ENCODE data around the gene SYNGR3.
A peak's percentile ranks its signal among the peaks of the same experiment; 100 is the strongest.
"Not testable (repeated sequence)": the region's sequence is repeated elsewhere in the genome, so short reads cannot be mapped to it uniquely, and the experiment has no call there.

The SYNGR3 gene, protein sequence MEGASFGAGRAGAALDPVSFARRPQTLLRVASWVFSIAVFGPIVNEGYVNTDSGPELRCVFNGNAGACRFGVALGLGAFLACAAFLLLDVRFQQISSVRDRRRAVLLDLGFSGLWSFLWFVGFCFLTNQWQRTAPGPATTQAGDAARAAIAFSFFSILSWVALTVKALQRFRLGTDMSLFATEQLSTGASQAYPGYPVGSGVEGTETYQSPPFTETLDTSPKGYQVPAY

DNA sequence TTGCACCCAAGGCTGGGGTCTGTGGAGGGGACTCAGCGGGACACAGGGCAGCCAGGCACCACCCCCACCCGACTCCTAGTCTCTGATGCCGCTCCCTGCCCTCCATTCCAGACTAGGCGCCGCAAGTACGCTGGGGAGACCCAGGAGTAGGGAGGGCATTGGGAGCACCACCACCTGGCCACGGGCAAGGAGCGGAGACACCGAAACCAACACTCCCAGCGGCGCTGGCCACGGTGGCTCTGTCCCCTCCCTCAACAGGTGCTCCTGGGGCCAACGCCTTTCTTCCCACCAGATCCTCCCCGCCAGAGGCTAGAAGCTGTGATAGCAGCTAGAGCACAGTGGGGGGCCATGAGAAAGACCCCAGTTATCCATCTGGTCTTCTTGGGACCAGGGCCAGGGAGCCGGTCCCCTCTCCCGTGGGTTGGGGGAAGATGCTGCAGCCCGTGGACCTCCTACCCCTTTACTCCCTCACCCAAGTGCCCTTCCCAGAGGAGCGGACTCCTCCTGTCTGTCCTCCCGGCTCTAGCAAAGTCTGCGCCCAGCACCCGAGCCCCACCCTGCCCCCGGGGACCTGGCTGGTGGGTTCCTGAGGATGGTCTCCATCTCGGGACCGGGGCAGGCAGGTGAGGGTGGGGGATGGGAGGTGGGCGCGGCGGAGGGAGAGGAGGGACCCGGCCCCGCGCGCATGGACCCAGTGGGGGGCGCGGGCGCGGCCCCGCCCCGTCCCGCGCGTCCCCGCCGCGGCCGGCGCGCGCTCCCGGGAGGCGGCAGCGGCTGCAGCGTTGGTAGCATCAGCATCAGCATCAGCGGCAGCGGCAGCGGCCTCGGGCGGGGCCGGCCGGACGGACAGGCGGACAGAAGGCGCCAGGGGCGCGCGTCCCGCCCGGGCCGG, at the start of gene SYNGR3:
SYNGR3 (plus strand) TSS at position 762 of the 892 bp plus-strand sequence. CDS start 133 bp downstream, outside the sequence.
- DNase-seq = no peak

DNA sequence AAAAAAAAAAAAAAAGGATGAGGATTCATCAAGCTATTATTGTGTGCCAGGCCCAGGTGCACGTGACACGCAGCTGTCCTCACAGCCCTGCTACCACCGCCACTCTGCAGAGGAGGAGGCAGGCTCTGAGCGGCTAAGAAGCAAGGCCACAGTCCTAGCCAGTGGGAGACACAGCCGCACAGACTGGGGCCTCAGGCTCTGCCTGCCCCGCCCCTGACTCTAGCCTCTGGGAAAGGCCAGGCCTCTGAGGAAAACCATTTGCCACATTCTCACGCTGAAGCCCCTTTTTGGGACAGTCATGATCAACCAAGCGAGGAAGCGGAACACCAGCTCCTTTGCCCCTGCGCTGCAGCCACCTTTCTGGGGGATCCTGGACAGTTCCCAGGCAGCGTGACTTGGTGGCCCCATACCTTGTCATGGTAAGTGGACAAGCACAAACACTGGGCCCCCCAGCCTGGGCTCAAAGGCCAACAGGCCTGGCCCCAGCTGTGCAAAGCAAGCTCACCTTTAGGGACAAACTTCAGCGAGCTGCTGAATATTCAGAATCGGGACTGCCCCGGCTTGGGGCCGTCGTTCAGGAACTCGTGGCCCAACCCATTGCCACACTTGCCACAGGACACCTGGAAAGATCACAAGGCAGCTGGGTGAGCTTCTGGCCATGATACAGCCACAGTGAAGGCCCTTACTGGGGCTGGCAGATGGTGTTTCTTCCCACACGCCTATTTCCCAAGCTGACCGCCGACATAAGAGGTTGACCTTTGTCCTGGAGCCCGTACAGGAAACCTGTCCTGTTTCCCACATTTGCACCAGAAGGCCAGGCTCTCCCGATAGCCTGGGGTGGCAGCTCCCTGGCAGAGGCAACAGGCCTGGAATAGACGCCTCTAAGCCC, 49.3 kb upstream of the SYNGR3 start:
- no peak for DNase-seq

DNA sequence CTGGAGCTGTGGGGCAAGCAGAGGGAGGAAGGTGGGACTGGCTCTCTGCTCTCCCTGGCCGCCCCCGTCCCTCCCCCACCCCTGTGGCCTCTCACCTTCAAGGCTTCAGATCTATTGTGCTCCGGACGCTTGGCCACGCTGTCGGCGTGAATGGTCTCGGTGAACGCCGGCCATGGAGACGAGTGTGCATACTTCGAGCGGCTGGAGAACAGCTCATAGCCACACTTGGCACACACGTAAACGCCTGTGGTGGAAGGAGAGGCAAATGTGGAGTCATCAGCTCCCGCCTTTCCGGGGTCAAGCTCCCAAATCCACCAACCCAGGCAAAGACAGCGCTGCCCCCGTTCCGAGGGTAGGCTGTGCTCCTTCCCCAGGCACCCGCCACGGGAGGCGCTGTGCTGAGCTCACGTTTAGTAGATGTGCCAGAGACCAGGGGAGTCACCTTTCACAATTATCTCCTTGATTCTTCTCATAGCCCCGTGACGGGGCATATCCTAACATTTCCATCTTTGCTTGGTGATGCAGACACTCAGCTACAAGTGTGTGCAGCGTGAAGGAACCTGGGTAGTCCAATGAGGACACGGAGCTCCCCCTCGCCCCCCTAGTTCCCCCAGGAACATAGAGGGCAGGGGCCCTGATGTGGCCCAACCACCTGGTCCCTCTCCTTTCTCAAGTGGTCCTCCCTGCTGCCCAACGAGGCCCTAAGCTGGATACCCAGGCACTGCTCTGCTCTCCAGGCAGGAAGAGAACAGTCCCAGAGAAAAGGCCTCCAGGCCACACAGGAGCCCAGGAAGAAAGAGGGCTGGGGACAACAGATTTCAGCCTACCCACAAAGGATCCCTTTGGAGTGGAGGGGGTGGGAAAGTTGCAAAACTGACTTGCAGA, 48.4 kb upstream of the SYNGR3 start:
- no peak for DNase-seq

DNA sequence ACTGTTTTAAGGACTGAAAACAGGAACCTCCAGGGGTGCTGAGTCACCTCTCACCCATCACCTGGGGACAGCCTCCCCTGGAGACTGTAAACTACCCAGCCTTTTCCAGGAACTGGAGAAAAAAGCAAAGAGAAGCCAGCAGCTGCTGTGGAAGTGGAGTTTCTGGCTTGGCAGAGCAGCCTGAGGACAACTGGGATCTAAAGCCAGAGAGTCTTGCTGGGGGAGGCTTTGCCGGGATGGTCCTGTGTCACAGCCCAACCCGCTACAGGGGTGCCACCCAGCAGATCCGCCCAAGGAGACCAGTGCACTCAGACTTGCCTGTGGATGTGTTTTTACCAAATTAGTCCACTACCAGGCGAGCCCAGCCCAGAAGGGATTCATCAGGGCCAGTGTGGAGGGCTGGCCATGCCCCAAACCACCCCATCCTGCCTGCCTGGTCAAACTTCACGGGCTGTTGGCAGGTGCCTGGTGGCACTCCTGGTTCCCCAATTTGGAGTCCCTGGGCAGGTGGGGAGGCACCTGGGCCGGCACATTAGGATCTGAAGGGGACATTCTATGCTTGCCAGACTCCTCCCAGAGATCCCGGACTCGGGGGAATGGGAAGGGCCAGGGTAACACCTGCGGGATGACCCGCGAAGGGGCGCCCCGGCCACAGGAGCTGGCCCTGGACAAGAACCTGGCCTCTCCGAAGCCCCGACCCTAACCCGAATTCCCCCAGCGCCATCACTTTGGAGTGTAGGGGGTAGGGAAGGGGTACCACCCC, 47.5 kb upstream of the SYNGR3 start:
- DNase-seq = peak; percentile 67

DNA sequence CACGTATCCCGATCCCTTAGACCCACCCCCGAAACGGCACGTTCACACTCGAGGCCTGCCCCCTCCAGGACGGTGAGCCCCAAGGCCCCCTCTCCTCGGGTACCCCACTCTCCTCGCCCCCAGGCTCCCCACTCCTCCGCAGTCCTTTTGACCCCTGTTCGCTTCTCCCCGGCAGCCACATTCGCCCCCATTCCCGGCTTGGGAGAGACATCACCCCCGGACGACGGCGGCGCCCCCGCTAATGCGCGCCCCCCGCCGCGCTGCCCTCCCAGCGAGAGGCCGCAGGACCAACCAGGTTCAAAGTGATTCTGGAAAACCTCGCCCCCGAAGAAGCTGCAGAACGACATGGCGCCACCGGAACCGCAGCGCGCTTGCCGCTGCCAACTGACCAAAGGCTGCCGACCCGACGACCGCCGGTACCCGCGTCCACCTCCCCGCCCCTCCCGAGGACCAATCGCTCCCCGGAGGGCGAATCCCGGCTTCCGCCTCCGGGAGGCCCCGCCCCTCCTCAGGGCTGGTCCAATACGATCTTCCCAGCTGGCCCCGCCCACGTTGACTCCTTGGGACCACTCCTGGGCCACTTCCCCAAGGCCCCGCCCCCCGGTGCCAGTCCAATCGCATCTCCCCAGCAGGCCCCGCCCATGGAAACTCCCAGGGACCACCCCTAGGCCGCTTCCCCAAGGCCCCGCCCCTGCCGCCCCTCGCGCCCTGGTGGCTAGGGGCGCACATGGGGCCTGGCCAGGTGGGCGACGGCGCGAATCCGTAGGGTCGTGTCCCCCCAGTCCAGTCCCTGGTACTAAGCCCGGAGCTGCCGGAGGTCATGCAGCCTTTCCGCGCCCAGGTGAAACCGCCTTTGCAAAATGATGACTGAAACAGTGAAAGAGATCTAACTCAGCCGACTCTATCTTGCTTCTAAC, 46.7 kb upstream of the SYNGR3 start, which contains the start of gene MSRB1:
MSRB1 (minus strand) TSS at position 390 of the 917 bp plus-strand sequence; CDS start at position 347, 43 bp downstream.
- DNase-seq = peak; percentile 99

DNA sequence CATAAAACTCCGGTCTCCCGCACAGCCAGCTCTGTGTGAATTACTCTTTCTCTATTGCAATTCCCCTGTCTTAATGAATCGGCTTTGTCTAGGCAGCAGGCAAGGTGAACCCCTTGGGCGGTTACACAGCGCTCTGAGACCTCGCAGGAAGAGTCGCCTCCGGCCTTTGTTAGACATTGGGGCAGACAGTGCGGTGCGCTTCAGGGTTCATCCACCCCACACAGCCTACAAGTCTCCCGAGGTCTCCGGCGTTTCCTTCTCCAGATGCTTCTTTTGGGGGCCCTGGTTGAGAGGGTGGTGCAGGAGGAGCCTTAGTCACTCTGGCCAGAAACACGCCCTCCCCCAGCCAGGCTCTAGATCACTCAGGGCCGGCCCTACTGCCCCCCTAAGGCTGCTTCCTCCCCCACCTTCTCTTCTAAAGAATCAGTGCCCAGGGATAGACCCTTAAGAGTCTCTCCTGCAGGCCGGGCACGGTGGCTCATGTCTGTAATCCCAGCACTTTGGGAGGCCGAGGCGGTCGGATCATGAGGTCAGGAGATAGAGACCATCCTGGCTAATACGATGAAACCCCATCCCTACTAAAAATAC, 45.1 kb upstream of the SYNGR3 start:
- no peak for DNase-seq

DNA sequence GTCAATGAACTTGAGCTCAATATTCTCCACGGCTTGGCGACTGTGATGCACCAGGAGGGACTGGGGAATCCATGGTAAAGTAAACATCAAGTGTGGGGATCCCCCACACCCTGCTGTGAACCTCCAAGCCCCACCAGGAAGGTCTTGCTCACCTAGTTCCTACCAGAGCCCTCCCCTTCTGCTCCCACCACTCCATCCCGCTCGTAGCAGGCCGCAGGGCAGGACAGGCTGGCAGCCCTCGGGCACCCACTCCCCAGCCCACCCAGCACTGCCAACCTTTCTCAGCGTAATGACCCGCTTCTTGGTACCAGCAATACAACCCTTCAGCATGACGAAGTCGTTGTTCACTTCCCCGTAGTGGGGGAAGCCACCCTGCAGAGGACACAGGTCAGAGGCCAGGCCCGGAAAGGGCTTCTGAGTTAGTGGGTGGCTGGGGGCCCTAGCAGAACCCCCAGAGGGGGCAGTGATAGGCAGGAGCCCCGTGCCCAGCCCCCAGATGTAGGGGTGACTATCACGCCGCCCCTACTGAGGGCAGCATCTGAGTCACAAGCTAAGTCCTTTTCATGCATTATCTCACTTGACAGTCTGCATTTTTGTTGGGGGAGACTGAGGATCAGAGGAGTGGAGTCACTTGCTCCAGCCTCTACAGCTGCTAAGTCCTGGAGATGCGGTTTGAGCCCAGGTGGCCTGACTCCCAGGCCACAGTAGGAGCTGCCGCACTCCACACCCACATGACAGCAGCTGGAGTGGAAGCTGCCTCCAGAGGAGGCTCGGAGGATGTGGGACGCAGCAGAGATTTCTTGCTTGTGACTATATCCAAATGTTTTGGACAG, 44.0 kb upstream of the SYNGR3 start:
- DNase-seq = no peak

DNA sequence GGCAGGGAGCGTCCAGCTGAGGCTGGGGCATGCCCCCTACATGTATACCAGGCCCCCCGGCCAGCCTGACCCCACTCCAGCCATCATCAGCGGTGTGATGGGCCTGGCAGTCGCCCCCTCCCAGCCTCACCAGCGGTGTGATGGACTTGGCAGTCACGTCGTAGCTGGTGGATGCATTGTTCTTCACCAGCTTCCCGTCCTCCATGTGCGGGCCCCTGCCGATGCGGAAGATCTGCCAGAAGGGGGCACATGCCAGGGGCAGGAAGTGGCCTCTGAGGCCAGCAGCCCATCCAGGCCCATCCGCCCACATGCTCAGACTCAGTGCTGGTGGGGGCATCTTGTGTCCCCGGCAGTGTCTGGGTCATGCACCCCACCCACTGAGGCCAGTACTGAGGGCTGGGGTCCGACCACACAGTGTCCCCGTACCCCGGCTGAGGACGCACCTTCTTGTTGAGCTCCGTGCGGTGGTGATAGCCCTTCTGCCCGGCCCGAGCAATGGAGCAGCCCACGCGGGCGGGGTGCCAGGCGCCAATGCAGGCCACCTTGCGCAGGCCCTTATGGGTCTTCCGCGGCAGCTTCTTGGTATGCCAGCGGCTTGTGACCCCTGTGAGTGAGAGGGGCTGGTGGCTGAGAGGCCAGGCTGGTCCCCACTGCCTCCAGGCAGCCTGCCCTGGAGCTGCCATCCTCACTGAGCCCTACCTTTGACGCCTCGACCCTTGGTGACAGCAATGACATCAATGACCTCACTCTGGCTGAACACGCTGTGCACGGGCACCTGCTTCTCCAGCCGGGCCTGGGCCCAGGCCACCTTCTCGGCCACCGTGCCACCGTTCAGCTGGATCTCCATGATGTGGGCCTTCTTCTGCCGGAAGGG, 43.0 kb upstream of the SYNGR3 start:
- DNase-seq = no peak

DNA sequence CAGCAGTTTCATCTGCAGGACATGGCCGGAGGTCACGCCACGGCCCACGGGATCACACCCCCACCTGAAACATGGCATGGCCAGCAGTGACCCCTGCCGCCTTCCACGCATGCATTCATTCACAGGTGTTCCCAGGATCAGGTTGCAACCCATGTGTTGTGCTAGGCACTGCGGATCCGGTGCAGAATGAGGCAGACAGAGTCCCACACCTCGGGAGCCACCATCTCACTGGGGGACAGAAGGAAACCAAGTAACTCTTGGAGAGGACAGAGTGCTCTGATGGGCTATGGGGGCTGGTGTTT, 42.5 kb upstream of the SYNGR3 start:
- no peak for DNase-seq

DNA sequence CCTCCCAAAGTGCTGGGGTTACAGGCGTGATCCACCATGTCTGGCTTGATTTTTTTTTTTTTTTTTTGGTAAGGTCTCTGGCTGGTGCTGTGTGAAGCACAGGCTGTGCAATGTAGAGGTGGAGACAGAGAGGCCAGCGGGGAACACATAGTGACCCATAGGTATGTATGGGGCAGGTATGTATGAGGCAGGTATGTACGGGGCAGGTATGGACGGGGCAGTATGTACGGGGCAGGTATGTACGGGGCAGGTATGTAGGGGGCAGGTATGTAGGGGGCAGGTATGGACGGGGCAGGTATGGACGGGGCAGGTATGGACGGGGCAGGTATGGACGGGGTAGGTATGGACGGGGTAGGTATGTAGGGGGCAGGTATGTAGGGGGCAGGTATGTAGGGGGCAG, 40.3 kb upstream of the SYNGR3 start:
- no peak for DNase-seq

DNA sequence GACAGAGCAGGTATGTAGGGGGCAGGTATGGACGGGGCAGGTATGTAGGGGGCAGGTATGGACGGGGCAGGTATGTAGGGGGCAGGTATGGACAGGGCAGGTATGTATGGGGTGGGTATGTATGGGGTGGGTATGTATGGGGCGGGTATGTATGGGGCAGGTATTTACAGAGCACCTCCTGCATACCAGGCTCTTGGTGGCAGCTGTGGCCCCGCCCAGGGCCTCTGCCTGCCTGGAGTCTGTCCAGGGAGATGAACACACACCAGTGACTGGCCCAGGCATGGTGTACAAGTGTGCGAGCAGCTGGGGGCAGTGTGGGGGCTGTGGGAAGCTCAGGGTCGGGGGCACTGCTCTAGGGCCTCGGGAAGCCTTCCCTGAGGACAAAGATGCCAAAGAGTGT, 39.7 kb upstream of the SYNGR3 start:
- no peak for DNase-seq

DNA sequence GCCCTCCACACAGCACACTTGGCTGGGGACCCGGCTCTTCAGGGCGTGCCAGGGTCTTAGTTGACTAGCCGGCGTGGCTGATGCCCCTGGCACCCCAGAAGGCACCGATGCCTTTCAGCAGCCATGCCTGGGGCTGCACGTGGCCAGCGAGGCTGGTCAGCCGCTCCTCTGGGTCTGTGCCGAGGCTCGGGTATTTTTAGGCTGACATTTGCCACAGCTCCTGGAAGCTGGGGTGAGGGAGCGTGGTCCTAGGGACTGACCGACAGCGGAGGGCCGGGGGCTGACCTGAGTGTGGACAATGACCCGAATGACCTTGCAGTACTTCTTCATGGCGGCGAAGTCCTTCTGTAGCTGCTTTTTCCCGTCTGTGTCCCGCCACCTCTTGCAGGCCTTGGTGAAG, 39.2 kb upstream of the SYNGR3 start:
- DNase-seq = no peak

DNA sequence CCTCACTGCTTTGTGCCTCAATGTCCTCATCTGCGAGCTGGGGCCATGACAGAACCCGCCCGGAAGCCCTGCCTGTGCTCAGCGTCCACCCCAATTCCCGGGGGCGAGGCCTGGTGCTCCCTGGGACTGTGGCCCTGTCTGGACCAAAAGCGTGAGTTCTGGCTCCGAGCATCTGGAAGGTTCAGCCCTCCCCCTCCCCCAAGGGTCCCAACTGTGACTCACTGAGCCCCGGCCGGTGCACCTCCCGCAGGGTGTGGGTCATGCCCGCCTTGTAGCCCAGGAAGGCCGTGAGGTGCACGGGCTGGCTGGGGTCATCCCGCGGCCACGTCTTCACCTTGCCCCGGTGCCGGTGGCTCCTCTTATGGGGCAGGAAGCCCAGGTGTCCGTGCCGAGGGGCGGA, 36.0 kb upstream of the SYNGR3 start:
- DNase-seq = no peak

DNA sequence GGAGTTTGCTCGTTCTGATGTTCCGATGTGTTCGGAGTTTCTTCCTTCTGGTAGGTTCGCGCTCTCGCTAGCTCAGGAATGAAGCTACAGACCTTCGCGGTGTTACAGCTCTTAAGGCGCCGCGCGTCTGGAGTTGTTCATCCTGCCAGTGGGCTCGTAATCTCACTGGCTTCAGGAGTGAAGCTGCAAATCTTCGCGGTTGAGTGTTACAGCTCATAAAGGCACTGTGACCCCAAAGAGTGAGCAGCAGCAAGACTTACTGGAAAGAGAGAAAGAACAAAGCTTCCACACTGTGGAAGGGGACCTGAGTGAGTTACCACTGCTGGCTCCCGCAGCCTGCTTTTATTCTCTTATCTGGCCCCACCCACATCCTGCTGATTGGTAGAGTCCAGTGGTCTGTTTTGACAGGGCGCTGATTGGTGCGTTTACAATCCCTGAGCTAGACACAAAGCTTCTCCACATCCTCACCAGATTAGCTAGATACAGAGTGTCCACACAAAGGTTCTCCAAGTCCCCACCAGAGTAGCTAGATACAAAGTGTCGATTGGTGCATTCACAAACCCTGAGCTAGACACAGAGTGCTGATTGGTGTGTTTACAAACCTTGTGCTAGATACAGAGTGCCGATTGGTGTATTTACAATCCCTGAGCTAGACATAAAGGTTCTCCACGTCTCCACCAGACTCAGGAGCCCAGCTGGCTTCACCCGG, 32.2 kb upstream of the SYNGR3 start:
- DNase-seq = not testable (repeated sequence)

DNA sequence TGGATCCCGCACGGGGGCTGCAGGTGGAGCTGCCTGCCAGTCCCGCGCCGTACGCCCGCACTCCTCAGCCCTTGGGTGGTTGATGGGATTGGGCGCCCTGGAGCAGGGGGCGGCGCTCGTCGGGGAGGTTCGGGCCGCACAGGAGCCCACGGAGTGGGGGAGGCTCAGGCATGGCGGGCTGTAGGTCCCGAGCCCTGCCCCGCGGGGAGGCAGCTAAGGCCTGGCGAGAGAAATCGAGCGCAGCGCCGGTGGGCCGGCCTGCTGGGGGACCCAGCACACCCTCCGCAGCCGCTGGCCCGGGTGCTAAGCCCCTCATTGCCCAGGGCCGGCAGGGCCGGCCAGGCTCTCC, 31.7 kb upstream of the SYNGR3 start:
- not testable (repeated sequence) for DNase-seq

DNA sequence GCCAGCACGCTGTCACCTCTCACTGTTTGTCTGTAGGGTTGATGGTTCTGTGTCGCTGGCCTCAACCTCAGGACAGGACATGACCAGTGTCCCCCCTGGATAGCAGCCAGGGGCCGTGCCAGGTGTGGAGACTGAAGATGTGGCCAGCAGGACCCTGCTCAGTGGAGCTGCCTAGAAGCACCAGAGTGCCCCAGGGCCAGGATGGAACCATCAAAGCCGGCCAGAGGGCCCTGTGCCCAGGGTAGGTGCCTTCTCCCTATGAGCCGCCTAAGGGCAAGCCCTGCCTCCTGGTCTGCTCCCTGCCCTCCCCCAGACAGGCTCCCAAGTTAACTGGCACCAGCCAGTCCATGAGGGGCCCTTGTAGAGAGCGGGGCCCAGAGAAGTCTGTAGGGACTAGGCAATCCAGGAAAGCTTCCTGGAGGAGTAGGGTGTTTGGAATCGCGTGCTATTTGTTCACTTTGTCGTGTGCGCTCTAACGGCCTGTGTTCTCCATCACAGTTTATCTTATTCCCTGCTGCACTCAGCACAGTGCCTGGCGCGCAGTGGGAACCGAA, 31.0 kb upstream of the SYNGR3 start:
- no peak for DNase-seq
